HG03354 (cell line): ENCODE results near the gene VEZT.
"Not testable (repeated sequence)": the region's sequence is repeated elsewhere in the genome, so short reads cannot be mapped to it uniquely, and the experiment has no call there.

Experiments
- ATAC-seq: cut with Tn5 transposase; IDR thresholded peaks from one replicate; pipeline ENCODE4 v1.9.1; 2021; ENCODE audit warnings: mild to moderate bottlenecking; ENCODE audit not compliant: unreplicated experiment, poor library complexity, severe bottlenecking

Gene VEZT

DNA sequence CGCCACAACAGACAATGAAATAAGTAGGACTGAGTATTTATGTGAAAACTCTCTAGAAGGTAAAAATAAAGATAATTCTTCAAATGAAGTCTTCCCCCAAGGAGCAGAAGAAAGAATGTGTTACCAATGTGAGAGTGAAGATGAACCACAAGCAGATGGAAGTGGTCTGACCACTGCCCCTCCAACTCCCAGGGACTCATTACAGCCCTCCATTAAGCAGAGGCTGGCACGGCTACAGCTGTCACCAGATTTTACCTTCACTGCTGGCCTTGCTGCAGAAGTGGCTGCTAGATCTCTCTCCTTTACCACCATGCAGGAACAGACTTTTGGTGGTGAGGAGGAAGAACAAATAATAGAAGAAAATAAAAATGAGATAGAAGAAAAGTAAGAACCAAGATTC is 82.7 kb downstream of the VEZT start:
- ATAC-seq, result no peak

DNA sequence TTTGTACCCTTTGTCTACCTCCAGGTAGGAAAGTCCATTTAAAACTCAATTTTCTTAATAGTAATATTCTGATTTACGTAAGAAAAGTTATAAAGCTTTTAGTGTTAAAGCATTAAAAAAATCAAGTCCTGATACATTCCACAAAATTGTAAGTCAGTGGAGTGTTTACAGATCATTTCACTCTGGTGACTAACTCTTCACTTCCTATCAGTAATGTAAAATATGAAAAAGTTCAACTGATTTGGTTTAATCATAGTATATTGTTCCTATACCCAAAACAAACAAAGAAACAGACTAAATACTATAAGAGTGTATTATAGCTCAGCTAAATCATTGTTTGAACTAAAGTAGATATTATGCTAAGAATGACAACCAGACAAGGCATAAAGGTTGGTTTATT is 85.9 kb downstream of the VEZT start:
- no peak for ATAC-seq

DNA sequence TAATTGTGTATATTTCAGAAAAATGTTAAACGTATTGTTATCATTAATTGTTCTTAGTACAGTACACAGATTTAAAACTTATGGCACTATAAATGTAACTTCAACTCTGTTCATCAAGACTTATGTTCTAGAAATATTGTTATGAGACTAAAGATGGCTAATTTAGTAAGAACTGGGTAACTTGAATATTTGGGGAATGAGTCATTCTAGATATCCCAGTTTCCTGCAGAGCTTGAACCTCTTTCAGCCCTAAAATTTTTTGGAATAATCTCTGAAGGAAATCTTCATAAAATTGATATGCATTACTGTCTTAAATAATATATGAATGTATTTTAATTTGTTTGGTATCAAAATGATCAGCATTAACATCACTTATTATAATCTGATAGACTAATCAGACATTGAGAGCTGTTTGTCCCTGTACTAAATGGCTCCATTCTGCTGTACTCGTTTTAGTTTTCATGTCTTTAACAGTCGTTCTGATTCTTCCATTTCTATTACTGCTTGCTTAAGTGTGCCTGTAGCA is 87.1 kb downstream of the VEZT start:
- no peak for ATAC-seq

DNA sequence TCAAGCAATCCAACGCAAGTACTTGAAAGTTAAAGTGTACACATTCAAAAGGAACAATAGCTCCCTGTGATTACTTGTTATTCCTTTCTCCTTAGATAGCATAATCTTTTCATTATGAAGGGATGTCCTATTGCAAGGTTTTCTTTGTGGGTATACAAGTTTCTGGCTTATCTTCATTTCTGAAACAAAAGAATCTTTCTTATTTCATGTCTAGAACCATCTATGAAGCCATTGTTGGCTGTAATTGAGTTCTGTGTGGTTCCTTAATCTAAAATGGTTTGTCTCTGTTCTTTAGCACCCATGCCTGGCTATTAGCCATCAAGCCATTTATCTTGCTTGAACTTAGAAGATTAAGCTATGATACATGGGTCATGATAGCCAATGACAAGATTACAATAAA is 95.0 kb downstream of the VEZT start:
- ATAC-seq, result no peak

DNA sequence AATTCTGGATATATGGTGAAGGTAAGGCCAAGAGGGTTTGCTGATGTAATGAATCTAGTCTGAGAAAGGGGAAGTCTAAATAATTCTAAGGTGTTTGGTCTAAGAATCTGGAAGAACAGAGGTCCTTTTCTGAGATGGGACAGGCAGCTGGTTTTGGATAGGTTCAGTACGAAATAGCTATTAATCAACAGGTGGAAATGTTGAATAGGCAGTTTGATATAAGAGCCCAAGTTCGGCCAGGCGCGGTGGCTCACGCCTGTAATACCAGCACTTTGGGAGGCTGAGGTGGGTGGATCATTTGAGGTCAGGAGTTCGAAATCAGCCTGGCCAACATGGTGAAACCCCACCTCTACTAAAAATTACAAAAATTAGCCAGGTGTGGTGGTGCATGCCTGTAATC is 97.1 kb downstream of the VEZT start:
- ATAC-seq, result not testable (repeated sequence)

DNA sequence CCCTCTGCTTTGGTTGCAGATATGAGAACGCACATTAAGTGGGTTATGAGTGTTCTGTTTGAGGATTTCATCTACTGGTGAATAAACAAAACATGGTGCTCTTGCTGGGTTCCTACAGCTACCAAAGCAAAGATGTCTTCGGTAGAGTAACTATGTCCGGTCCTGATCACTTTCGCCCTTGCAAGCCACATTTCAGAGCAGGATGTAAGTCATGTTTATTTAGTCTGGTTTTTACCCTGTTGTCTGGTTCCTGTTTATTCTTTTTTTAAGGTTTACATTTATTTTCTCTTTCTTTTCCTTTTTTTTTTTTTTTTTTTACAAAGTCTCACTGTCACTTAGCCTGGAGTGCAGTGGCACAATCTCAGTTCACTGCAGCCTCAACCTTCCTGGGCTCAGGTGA is 99.2 kb downstream of the VEZT start:
- no peak for ATAC-seq

DNA sequence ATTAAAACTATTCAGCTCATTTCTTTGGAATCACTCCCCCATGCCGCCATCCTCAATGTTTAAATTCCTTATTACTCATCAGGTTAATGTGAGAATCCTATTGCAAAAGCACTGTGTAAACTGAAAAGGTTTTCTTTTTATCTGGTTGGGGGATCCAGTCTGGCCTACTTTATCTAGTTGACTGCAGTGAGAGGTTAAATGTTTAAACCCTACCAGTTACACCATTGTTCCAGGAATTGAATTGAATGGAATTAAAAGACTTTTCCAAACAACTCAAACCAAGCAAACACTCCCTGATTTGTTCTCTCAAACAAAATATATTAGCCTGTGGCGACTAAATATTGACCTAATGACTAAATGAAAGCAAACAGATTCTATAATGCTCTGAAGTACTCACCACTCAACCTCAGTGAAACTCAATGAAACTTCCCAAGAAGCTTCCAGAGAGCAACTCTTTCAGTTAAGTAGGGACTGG is 100.5 kb downstream of the VEZT start:
- no peak for ATAC-seq

DNA sequence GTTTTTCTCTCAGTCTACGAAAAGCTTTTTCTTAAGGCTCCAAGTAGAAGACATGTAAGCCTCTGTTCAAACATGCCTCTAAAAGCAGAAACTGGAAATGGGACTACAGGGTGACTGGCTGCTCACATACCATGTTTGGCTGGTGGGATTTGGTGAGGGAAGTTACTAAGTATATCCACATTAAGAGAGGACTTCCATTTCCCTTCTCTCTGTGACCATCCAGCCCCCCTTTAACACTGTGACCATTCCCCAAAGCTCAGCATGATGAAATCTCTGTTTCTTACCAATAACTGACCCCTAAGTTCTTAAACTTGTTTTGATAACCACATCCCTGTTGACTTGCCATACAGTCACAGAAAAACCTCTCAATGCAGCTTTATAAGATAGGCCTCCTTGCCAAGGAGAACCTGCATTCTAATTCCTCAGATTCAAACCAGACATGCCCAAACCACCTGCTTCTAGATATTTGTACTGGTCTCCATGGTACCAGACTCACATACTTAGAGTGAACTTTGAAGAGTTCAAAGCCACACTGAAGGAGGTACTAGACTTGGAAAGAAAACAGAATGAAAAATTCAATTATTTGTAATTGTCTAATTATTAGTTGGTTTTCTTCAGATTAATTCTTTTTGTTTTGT is 102.2 kb downstream of the VEZT start:
- ATAC-seq, result no peak

DNA sequence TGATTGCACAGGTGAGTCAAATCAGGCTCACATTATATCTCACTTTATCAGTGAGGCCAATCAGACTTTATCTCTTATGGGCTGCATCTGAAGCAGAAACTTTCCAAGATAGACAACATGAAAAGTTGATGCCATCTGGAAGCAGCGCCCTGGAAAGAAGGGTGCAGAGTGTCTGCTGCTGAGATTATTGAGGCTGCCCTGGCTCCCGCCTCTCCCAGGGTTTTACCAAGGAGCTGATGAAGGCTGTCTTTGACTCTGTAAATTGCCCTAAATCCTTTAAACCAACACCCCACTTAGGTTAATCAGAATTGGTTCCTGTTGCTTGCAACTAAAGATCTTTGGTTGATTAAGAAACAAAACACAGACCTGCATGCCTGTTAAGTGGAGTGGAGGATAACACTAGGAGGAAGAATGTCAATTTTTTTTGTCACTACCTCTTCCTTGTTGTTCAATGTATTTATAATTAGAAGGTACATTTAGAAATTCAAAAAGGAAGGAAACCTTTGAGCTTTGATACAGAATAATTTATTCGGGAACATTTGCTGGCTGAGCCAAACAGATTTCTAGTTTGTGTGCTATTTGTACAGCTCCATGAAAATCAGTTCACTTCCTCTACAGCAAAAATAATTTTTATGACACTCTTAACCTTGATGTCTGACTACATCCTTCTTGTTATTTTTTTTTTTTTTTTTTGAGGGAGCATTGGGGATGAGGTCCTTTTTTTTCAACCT is 104.1 kb downstream of the VEZT start:
- ATAC-seq, result no peak

DNA sequence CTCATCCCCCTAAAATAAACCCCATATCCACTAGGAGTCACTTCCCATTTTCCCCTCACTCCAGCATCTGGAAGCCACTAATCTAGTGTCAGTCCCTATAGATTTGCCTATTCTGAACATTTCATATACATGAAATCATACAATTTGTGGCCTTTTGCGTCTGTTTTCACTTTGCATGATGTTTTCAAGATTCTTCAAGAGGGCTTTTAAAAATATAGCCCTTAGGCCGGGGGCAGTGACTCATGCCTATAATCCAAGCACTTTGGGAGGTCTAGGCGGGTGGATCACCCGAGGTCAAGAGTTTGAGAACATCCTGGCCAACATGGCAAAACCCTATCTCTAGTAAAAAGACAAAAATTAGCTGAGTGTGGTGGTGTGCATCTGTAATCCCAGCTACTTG is 104.7 kb downstream of the VEZT start:
- ATAC-seq, result no peak

DNA sequence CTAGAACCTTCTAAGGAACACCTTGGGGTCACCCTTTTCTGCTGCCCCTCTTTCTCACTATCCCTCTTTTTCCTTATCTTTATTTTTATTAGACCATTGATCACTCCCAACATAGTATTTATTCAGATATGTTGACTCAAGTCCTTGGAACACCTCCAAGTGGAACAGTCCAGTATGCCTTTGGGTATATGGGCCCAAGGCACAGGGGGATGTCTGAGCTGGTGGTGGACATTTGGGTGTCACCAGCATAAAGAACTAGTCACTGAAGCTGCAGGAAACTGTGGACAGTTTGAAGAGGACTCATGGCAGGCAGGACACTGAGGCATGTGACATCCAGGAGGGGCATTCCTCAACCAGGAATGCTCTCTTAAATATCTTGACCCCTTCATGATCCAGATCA is 105.6 kb downstream of the VEZT start:
- ATAC-seq, result no peak

DNA sequence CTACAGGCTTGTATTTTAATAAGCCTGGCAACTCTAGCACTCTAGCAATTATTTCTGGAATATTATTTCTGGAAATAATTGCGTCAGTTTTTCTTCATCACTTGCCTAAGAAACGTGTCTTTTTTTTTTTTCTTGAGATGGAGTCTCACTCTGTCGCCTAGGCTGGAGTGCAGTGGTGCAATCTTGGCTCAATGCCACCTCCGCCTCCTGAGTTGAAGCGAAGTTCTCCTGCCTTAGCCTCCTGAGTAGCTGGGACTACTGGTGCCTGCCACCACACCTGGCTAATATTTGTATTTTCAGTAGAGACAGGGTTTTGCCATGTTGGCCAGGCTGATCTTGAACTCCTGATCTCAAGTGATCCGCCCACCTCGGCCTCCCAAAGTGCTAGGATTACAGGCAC is 106.6 kb downstream of the VEZT start:
- ATAC-seq, result not testable (repeated sequence)

DNA sequence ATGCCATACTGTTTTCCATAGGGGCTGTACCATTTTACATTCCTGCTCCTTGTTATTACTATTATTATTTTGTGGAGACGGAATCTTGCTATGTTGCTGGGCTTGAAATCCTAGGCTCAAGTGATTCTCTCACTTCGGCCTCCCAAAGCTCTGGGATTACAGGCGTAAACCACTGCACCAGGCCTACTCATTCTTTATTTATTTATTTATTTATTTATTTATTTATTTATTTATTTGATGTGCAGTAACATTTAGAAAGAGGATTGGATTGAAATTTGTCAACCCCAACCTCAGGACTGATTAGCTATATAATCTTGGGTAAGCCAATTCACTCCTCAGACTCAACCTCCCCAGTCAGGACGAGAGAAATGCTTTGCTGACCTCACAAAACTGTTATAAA is 107.9 kb downstream of the VEZT start:
- no peak for ATAC-seq

DNA sequence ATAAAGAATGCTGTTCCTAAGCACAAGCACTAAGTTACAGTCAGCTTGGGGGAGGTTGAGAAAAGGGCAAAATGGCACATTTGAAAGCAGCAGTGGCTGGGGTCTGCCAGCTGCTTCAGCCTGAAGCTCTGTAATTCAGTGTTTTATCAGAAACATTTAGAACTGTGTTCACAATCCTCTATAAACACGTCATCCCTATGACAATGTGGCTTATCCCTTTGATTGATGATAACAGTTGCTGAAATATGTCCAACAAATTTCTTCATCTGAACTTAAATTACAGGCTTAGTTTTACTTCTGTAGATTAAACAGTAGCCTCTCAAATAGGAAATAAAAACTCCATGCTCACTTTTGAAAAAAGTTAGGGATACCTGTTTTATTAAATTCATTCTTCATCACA is 108.8 kb downstream of the VEZT start:
- ATAC-seq, result no peak

DNA sequence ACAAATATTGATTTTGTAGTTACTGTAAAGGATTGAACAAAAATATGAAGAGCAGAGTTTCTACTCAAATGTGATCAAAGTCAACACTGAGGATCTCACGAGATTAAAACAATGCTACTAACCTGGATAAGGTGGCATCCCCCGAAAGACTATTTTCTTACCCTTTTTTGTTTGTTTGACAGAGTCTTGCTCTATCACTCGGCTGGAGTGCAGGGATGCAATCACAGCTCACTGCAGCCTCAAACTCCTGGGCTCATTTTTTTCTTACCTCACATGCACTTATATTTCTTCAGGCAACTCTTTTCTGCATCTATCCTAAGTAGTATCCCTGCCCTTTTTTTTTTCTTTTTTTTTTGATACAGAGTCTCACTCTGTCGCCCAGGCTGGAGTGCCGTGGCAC is 109.2 kb downstream of the VEZT start:
- ATAC-seq, result no peak

DNA sequence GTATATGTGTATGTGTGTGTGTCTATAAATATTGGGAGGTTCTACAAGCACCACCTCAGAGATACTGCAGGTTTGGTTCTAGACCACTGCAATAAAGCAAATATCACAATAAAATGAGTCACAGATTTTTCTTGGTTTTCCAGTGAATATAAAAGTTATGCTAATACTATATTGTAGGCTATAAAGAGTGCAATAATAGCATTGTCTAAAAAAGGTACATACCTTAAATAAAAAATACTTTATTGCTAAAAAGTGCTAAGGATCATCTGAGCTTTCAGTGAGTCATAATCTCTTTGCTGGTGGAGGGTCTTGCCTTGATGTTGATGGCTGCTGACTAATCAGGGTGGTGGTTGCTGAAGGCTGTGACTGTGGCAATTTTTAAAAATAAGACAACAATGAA is 111.1 kb downstream of the VEZT start:
- ATAC-seq, result no peak

DNA sequence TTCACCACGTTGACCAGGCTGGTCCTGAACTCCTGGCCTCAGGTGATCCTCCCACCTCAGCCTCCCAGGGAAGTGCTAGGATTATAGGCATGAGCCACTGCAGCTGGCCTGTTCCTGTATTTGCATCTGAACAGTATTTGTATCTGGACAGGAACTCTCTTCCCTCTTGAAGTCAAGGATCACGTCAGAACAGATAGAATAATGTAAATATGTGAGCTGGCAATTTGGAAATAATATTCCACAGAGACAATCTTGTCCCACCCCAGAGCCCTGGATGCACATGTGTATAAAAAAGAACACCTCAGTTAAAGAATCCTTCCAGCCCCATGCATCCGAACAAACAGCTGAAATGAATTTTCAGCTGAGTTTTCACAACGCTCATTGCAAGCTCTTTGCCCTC is 118.3 kb downstream of the VEZT start:
- ATAC-seq, result no peak

DNA sequence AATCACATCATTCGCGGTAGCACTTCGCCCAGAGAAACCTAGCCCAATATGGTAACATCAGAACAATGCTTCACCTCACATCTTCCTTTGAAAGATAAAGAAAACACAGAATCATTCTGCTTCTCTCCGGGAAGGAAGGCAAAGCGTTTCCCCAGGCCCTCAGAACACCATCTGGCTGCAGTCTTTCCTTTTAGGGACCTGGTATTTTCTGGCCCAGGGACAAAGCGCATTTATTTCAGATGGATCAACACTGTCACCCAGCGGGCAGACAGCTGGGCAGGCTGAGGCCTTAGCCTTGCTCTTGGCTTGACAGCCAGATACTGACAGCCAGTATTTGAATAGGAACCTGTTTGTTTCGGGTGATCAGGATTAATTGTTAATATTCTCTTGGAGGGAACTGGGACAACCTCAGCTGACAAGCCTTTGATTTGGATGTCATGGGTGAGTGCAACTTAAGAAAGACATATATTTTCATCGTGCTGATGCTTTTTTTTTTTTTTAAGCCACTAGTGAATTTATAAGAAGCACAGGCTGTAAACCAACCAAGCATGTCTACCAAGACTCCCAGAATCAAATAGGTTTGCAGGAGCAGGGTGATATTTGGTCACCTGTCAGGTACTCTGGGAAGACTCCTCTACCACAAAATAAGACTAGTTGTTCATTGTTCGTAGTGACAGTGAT is 118.9 kb downstream of the VEZT start:
- ATAC-seq, result no peak

DNA sequence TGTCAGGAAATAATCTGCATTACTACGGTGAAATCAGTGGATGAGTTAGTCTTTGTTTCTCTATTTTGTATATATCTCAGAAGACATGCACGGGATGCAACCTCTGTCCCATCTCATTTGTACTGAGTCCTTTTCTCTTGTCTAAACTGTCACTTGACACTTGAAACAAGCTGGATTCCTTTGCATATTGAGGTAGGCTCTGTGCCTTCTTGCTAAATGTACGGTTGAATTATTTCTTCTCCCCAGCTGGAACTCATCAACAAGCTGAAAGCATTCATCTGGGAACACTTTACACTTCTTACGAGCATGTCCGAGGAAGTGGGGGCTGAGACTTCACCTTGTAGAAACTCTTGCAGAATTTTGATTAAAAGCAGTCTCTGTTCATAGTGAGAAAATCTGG is 119.5 kb downstream of the VEZT start:
- ATAC-seq, result no peak

DNA sequence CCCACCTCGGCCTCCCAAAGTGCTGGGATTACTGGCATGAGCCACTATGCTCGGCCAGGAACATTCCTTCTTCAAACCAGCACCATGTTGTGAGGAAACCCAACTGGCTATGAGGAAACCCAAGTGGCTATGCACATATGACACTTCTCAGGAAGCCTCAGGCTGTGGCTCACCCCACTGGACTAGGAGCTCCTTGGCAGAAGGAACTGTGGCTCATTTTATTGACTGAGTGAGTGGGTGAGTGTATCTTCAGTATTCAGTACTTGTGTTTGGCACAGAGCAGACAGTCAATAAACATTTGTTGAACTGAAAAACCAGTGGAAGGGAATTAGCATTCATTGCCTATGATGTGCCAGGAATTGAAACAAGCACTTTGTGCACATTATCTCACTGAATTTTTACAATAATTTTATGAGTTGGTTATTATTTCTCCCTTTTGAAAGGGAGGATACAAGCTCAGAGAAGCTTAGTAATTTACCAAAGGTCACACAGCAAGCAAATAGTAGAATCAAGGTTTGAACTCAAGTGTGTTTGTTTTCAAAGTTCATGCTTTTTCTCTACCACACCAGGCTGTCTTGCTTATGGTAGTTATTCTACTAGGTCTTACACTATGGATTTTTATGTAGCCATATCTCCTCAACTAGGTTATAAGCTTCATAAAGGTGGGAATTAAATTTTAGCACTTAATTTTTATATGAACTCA is 121.6 kb downstream of the VEZT start:
- no peak for ATAC-seq
